H9 (cell line): ENCODE results near the gene NF1. TPM values are rescaled to one million over a fixed set of nuclear protein-coding genes. Genes with fewer than 3 reads are reported as not detected.

ENCODE experiments used
- DNase-seq: peaks from one replicate; pipeline ENCODE4 v3.0.0-alpha.2; 2017
- H2AFZ ChIP-seq: one replicate; pipeline ENCODE4 v1.6.1; 2013; ENCODE audit warnings: mild to moderate bottlenecking, low read length, control low read depth, moderate library complexity
- H2AK5ac ChIP-seq: 2 replicates; pipeline ENCODE4 v1.6.1; 2013; ENCODE audit warnings: low read length, control low read depth, mixed read lengths; ENCODE audit not compliant: insufficient read length
- H2BK120ac ChIP-seq: one replicate; pipeline ENCODE4 v1.6.1; 2013; ENCODE audit warnings: low read depth, mild to moderate bottlenecking, low read length, control low read depth, inconsistent platforms; ENCODE audit not compliant: poor library complexity, severe bottlenecking
- H2BK12ac ChIP-seq: 2 replicates; pipeline ENCODE4 v1.6.1; 2013; ENCODE audit warnings: low read length, control low read depth, mixed read lengths, low read depth; ENCODE audit not compliant: insufficient read length
- H2BK15ac ChIP-seq: 2 replicates; pipeline ENCODE4 v1.6.1; 2013; ENCODE audit warnings: low read depth, low read length, control low read depth
- H2BK20ac ChIP-seq: one replicate; pipeline ENCODE4 v1.6.1; 2013; ENCODE audit warnings: low read depth, mild to moderate bottlenecking, low read length, control low read depth, inconsistent platforms; ENCODE audit not compliant: poor library complexity, severe bottlenecking
- H2BK5ac ChIP-seq: 2 replicates; pipeline ENCODE4 v1.6.1; 2013; ENCODE audit warnings: low read length, control low read depth, mixed read lengths; ENCODE audit not compliant: insufficient read length
- H3K14ac ChIP-seq: 2 replicates; pipeline ENCODE4 v1.6.1; 2013; ENCODE audit warnings: low read length, control low read depth; ENCODE audit not compliant: insufficient read depth
- H3K18ac ChIP-seq: 2 replicates; pipeline ENCODE4 v1.6.1; 2013; ENCODE audit warnings: low read depth, mild to moderate bottlenecking, mixed read lengths, low read length, control low read depth; ENCODE audit not compliant: insufficient read length
- H3K23ac ChIP-seq: 2 replicates; pipeline ENCODE4 v1.6.1; 2013; ENCODE audit warnings: low read length, control low read depth, mixed read lengths, low read depth; ENCODE audit not compliant: insufficient read length
- H3K23me2 ChIP-seq: 2 replicates; pipeline ENCODE4 v1.6.1; 2013; ENCODE audit warnings: low read depth, mild to moderate bottlenecking, mixed read lengths, low read length, control low read depth; ENCODE audit not compliant: insufficient read length, poor library complexity, severe bottlenecking
- H3K27ac ChIP-seq: 2 replicates; pipeline ENCODE4 v1.5.1; 2013; ENCODE audit warnings: low read length, control low read depth, mixed read lengths, low read depth; ENCODE audit not compliant: insufficient read length
- H3K27me3 ChIP-seq: 2 replicates; pipeline ENCODE4 v1.6.1; 2013; ENCODE audit warnings: low read length, control low read depth, inconsistent platforms; ENCODE audit not compliant: insufficient read depth
- H3K4ac ChIP-seq: 2 replicates; pipeline ENCODE4 v1.6.1; 2013; ENCODE audit warnings: low read depth, mild to moderate bottlenecking, control low read depth, inconsistent platforms, low read length, moderate library complexity
- H3K4me1 ChIP-seq: 2 replicates; pipeline ENCODE4 v1.6.1; 2013; ENCODE audit warnings: low read length, control low read depth, inconsistent platforms; ENCODE audit not compliant: insufficient read depth
- H3K4me2 ChIP-seq: 2 replicates; pipeline ENCODE4 v1.6.1; 2013; ENCODE audit warnings: low read length, control low read depth, mixed read lengths; ENCODE audit not compliant: insufficient read length, insufficient read depth
- H3K56ac ChIP-seq: 2 replicates; pipeline ENCODE4 v1.6.1; 2013; ENCODE audit warnings: low read depth, mild to moderate bottlenecking, mixed read lengths, low read length, control low read depth; ENCODE audit not compliant: insufficient read length
- H3K79me1 ChIP-seq: 2 replicates; pipeline ENCODE4 v1.6.1; 2013; ENCODE audit warnings: low read depth, mild to moderate bottlenecking, moderate library complexity, low read length, control low read depth, inconsistent platforms; ENCODE audit not compliant: insufficient read depth, poor library complexity, severe bottlenecking
- H3K79me2 ChIP-seq: 2 replicates; pipeline ENCODE4 v1.6.1; 2013; ENCODE audit warnings: low read length, control low read depth, inconsistent platforms; ENCODE audit not compliant: insufficient read depth
- H3K9ac ChIP-seq: 2 replicates; pipeline ENCODE4 v1.6.1; 2013; ENCODE audit warnings: low read length, control low read depth, mixed read lengths; ENCODE audit not compliant: insufficient read length; ENCODE audit errors: extremely low read depth
- H3K9me3 ChIP-seq: one replicate; pipeline ENCODE4 v1.6.1; 2013; ENCODE audit warnings: low read depth, low read length, inconsistent platforms; ENCODE audit not compliant: control insufficient read depth
- H3T11ph ChIP-seq: one replicate; pipeline ENCODE4 v1.6.1; 2013; ENCODE audit warnings: mild to moderate bottlenecking, low read length, control low read depth, inconsistent platforms
- H4K20me1 ChIP-seq: one replicate; pipeline ENCODE4 v1.6.1; 2013; ENCODE audit not compliant: control insufficient read depth, insufficient read length, insufficient read depth
- H4K5ac ChIP-seq: 2 replicates; pipeline ENCODE4 v1.6.1; 2013; ENCODE audit warnings: low read depth, mild to moderate bottlenecking, mixed read lengths, low read length, control low read depth; ENCODE audit not compliant: insufficient read length
- H4K8ac ChIP-seq: replicated peaks from 2 replicates; pipeline ENCODE4 v1.6.1; 2013; ENCODE audit warnings: low read length, control low read depth, mixed read lengths, low read depth; ENCODE audit not compliant: insufficient read length
- H4K91ac ChIP-seq: 2 replicates; pipeline ENCODE4 v1.6.1; 2013; ENCODE audit warnings: low read depth, mild to moderate bottlenecking, moderate library complexity, mixed read lengths, low read length, control low read depth; ENCODE audit not compliant: insufficient read length
- H3K27ac Mint-ChIP-seq, 3 experiments: 2 replicates in 2 of 3; 3 replicates in 1 of 3; pipeline ENCODE4 v1.8.0; 2020 to 2021; ENCODE audit warnings: mixed read lengths in 3 of 3, mild to moderate bottlenecking in 1 of 3, moderate library complexity in 1 of 3
- H3K27me3 Mint-ChIP-seq: 2 replicates; pipeline ENCODE4 v1.8.0; 2021; ENCODE audit warnings: low read depth, mild to moderate bottlenecking, moderate library complexity, mixed read lengths
- H3K36me3 Mint-ChIP-seq, 3 experiments: 2 replicates in 2 of 3; 3 replicates in 1 of 3; pipeline ENCODE4 v1.8.0; 2020 to 2021; ENCODE audit warnings: low read depth in 3 of 3, mixed read lengths in 3 of 3; ENCODE audit not compliant: insufficient read depth in 1 of 3
- H3K4me1 Mint-ChIP-seq, 2 experiments: 2 replicates each; pipeline ENCODE4 v1.8.0; 2020; ENCODE audit warnings: mixed read lengths in 2 of 2
- H3K4me3 Mint-ChIP-seq, 2 experiments: 2 replicates in 1 of 2; 3 replicates in 1 of 2; pipeline ENCODE4 v1.8.0; 2020 to 2021; ENCODE audit warnings: mild to moderate bottlenecking in 2 of 2, mixed read lengths in 2 of 2, moderate library complexity in 1 of 2
- H3K9me3 Mint-ChIP-seq, 2 experiments: 2 replicates in 1 of 2; 3 replicates in 1 of 2; pipeline ENCODE4 v1.8.0; 2020; ENCODE audit warnings: mild to moderate bottlenecking in 2 of 2, mixed read lengths in 2 of 2, moderate library complexity in 1 of 2
- WGBS: extraction: QIAGEN DNeasy Blood & Tissue Kit; methylation state at CpG from one replicate; pipeline ENCODE4 v1.1.7; 2013; ENCODE audit warnings: missing lambda C conversion rate, low lambda C conversion rate, mixed read lengths; ENCODE audit not compliant: insufficient read length; ENCODE audit errors: extremely low coverage; 5-methylcytosine and 5-hydroxymethylcytosine counted together
- total RNA-seq: library from RNA; stranded (reverse); gene quantifications from 2 replicates; pipeline ENCODE4 v1.2.1, GENCODE V29; 2021
- TF ChIP-seq, protein P1 (sequence below): fragments of 200-600 bp; sonication (generic); conservative IDR thresholded peaks from 3 replicates; pipeline ENCODE4 v1.8.0; 2021; ENCODE audit warnings: antibody characterized with exemption, mild to moderate bottlenecking

Gene NF1
- total RNA-seq, 1 experiment from 2014 or later = 38.1 TPM

DNA sequence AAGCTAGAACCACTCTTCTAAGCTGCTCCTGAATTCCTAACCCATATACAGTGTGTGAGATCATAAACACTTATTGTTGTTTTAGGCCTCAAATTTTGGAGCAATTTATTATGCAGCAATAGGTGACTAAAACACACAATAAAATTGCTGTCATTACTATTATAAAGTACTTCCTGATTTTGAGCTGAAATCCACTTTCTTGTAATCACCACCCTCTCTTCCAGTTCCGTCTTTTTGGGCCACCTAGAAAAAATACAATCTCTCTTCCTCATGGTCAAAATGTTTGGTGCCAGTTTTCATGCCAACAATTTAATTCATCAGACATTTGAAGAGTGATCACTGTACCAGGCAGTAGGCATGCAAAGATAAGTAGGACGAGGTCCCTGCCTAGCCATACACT lies 43.3 kb upstream of the NF1 start:
- Histone ChIP-seq H2AFZ (no peak overlapping the region), H3K4me1 (no peaks in the 10 kb centered on the region; the same call in 1 of the 2 replicates), H3K18ac (no peak overlapping the region), H2BK12ac (no peak overlapping the region), H3K27me3 (no peaks in the 10 kb centered on the region), H3K4me2 (no peak overlapping the region), H3K9me3 (no peaks in the 10 kb centered on the region), H3K56ac (no peak overlapping the region), H3K79me1 (no peaks in the 10 kb centered on the region), H3K23me2 (no peaks in the 10 kb centered on the region), H4K20me1 (no peaks in the 10 kb centered on the region), H3K23ac (no peak overlapping the region), H2BK5ac (no peak overlapping the region), H4K91ac (no peak overlapping the region), H4K5ac (no peak overlapping the region), H4K8ac (no peak overlapping the region), H3K9ac (no peak overlapping the region), H3K14ac (no peak overlapping the region), H2AK5ac (no peak overlapping the region), H2BK120ac (no peak overlapping the region), H2BK20ac (no peak overlapping the region), H3K79me2 (no peaks in the 10 kb centered on the region), H2BK15ac (no peak overlapping the region), H3T11ph (no peak overlapping the region), H3K27ac (no peak overlapping the region), H3K4ac (no peak overlapping the region)
- TF ChIP-seq, protein P1, sequence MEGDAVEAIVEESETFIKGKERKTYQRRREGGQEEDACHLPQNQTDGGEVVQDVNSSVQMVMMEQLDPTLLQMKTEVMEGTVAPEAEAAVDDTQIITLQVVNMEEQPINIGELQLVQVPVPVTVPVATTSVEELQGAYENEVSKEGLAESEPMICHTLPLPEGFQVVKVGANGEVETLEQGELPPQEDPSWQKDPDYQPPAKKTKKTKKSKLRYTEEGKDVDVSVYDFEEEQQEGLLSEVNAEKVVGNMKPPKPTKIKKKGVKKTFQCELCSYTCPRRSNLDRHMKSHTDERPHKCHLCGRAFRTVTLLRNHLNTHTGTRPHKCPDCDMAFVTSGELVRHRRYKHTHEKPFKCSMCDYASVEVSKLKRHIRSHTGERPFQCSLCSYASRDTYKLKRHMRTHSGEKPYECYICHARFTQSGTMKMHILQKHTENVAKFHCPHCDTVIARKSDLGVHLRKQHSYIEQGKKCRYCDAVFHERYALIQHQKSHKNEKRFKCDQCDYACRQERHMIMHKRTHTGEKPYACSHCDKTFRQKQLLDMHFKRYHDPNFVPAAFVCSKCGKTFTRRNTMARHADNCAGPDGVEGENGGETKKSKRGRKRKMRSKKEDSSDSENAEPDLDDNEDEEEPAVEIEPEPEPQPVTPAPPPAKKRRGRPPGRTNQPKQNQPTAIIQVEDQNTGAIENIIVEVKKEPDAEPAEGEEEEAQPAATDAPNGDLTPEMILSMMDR = no peak
- no peaks in the 10 kb centered on the region; a peak in 1 of 7 replicates for H3K36me3 Mint-ChIP-seq
- peaks cover 9 to 14% of the 10 kb centered on the region in 2 experiments; a peak in 3 of 5 replicates for H3K9me3 Mint-ChIP-seq
- no CpG with 5 or more reads among the region's 2 CpGs for WGBS
- no peak overlapping the region for H3K4me3 Mint-ChIP-seq
- no peak for DNase-seq
- H3K27ac Mint-ChIP-seq = no peak overlapping the region
- H3K4me1 Mint-ChIP-seq = peaks cover 0 to 2% of the 10 kb centered on the region in 2 experiments; a peak in 1 of 4 replicates
- H3K27me3 Mint-ChIP-seq = peaks cover 1% of the 10 kb centered on the region; the same call in 1 of the 2 replicates
